ACC112 (cell line): ENCODE measurements around the gene DDX50.
A peak's percentile ranks its signal among the peaks of the same experiment; 100 is the strongest.

ENCODE experiments used
- H2AFZ ChIP-seq: fragments of 200-600 bp; sonication (generic); one replicate; pipeline ENCODE4 v1.6.0; 2017; ENCODE audit warnings: antibody characterized with exemption, low read length; ENCODE audit not compliant: unreplicated experiment
- H3K27ac ChIP-seq: fragments of 200-600 bp; sonication (generic); 2 replicates; pipeline ENCODE4 v1.5.1; 2014; ENCODE audit warnings: low read depth, mild to moderate bottlenecking, antibody characterized with exemption, low read length, moderate library complexity
- H3K27me3 ChIP-seq: fragments of 200-600 bp; sonication (generic); 2 replicates; pipeline ENCODE4 v1.6.1; 2014; ENCODE audit warnings: mild to moderate bottlenecking, antibody characterized with exemption, low read length, moderate library complexity, mixed read lengths; ENCODE audit not compliant: insufficient read depth
- H3K36me3 ChIP-seq: fragments of 200-600 bp; sonication (generic); 2 replicates; pipeline ENCODE4 v1.6.1; 2016; ENCODE audit warnings: mild to moderate bottlenecking, antibody characterized with exemption, low read length, moderate library complexity, mixed read lengths; ENCODE audit not compliant: insufficient read depth
- H3K4me1 ChIP-seq: fragments of 200-600 bp; sonication (generic); one replicate; pipeline ENCODE4 v1.6.1; 2016; ENCODE audit warnings: low read length, mixed read lengths; ENCODE audit not compliant: insufficient read depth, unreplicated experiment, control insufficient read depth
- H3K4me3 ChIP-seq: fragments of 200-600 bp; sonication (generic); 2 replicates; pipeline ENCODE4 v1.5.1; 2014; ENCODE audit warnings: mild to moderate bottlenecking, low read depth, low read length
- H3K79me2 ChIP-seq: fragments of 200-600 bp; sonication (generic); one replicate; pipeline ENCODE4 v1.6.0; 2016; ENCODE audit warnings: low read length; ENCODE audit not compliant: control insufficient read depth, unreplicated experiment, insufficient read depth

The DDX50 gene

DNA sequence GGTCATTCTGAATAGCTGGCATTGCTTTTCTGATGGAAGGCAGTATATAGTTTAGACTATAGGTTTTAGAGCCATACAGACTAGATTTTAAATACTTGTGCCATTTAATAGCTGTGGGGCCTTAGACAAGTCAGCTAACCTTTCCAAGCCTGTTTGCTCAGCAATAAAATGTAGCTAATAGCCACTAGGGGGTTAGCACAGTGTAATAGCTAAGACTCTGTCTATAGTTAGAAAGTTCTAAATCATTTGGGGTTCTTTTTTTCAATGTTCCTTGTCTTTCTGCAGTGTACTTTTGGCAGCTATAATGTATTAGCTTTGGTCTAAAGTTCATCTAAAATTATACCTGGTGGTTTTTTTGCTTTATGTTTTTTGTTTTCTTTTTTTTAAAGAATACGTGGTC is 80.0 kb downstream of the DDX50 start:
- H3K36me3 ChIP-seq, result peaks cover 50% of the 10 kb centered on the region
- H3K27ac ChIP-seq, result no peak overlapping the region
- H3K27me3 ChIP-seq, result no peaks in the 10 kb centered on the region
- no peak overlapping the region for H3K4me3 ChIP-seq
- H2AFZ ChIP-seq, result no peak overlapping the region
- H3K79me2 ChIP-seq, result peaks cover 3% of the 10 kb centered on the region
- no peaks in the 10 kb centered on the region for H3K4me1 ChIP-seq

DNA sequence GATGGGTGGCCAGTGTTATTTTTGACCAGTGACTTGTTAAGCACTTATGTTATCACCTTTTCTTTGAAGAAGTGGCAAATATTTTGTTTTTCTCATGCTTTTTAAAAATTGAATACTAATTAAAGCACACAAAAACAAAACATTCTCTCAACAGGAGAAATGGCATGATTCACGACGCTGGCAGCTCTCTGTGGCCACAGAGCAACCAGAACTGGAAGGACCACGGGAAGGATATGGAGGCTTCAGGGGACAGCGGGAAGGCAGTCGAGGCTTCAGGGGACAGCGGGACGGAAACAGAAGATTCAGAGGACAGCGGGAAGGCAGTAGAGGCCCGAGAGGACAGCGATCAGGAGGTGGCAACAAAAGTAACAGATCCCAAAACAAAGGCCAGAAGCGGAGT is 81.3 kb downstream of the DDX50 start:
- H3K36me3 ChIP-seq, result peaks cover 49% of the 10 kb centered on the region
- no peaks in the 10 kb centered on the region for H3K27me3 ChIP-seq
- peaks cover 3% of the 10 kb centered on the region for H3K79me2 ChIP-seq
- no peaks in the 10 kb centered on the region for H3K4me1 ChIP-seq
- H3K27ac ChIP-seq, result no peak overlapping the region
- no peak overlapping the region for H2AFZ ChIP-seq
- no peak overlapping the region for H3K4me3 ChIP-seq

DNA sequence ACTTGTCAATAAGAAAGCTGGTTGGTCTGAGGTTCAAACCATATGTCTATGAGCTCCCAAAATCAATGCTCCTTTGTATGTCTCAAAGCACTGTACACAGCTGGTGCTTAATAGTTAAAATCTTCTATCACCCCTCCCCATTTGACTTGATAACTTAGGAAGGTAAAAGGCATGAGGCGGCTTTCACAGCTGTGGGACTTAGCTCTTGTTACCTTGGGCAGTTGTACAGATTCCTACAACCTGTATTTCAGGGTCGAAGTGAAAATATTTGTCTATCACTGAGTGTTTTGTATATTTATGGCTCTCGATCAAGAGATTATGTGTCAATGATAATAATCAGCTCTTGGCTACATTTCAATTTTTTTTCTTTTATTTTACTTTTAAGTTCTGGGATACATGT is 86.5 kb downstream of the DDX50 start:
- Histone ChIP-seq H3K79me2 (peaks cover 40% of the 10 kb centered on the region), H3K27me3 (no peaks in the 10 kb centered on the region), H2AFZ (no peak overlapping the region), H3K36me3 (peaks cover 20% of the 10 kb centered on the region), H3K27ac (no peak overlapping the region), H3K4me3 (no peak overlapping the region), H3K4me1 (peaks cover 28% of the 10 kb centered on the region)

DNA sequence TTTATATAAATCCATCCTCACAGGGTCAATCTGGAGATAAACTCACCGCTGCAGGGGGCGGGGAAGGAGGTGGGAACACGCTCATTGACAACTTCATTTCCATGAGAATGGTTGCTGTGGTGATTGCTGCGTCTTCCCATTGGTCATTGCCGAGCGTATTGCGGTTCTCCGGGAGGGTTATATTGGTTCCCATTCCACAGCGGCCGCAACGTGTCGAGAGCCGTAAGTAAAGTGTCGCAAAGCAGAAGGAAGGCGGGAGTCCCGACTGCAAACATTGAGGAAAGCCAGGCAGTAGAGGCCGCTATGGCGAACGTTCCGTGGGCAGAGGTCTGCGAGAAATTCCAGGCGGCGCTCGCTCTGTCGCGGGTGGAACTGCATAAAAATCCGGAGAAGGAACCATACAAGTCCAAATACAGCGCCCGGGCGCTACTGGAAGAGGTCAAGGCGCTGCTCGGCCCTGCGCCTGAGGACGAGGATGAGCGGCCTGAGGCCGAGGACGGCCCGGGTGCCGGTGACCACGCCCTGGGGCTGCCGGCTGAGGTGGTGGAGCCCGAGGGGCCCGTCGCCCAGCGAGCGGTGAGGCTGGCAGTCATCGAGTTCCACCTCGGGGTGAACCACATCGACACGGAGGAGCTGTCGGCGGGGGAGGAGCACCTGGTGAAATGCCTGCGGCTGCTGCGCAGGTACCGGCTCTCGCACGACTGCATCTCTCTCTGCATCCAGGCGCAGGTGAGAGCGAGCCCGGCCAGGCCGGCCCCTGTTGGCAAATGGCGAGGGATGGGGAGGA is 87.6 kb downstream of the DDX50 start, which contains the start of gene KIFBP:
Gene KIFBP, plus strand, starts transcription at position 274 of the 787 bp plus-strand sequence. Its CDS starts 30 bp downstream, at position 304.
- Histone ChIP-seq H3K36me3 (peaks cover 14% of the 10 kb centered on the region), H3K27me3 (no peaks in the 10 kb centered on the region), H3K79me2 (peaks cover 51% of the 10 kb centered on the region), H3K4me1 (peaks cover 37% of the 10 kb centered on the region), H3K27ac (peak within 1 kb of the TSS; percentile 55), H3K4me3 (peak within 1 kb of the TSS; percentile 97), H2AFZ (peak within 1 kb of the TSS; percentile 84)

DNA sequence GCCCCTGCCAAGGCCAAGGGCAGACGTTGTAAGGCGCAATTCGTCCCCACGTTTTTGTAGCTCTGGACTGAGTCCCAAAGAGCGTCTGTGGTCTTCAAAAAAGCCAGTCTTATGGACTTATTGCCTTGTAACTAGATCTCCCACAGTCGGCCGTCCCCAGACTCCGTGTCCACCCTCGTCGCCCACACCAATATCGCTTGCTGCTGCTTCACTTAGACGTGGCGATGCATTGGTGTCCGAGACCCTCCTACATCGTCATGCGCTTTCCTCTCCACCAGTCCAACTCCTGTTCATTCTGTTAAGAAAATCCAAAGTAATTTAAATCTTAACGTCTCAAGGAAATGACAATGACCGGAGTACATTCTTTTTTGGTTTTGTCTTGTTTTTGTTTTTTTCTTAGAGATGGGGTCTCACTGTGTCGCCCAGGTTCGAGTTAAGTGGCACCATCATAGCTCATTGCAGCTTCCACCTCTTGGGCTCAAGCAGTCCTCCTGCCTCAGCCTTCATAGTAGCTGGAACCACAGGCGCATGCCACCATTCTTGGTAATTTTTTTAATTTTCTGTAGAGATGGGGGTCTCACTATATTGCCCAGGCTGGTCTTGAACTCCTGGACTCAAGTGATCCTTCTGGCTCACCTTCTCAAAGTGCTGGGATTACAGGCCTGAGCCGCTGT is 88.3 kb downstream of the DDX50 start:
- Histone ChIP-seq H3K27ac (peak overlapping the region; percentile 55; the same call in 1 of the 2 replicates), H3K4me1 (peaks cover 39% of the 10 kb centered on the region), H2AFZ (peak overlapping the region; percentile 84), H3K4me3 (peak overlapping the region; percentile 97), H3K79me2 (peaks cover 56% of the 10 kb centered on the region), H3K36me3 (peaks cover 9% of the 10 kb centered on the region), H3K27me3 (no peaks in the 10 kb centered on the region)

DNA sequence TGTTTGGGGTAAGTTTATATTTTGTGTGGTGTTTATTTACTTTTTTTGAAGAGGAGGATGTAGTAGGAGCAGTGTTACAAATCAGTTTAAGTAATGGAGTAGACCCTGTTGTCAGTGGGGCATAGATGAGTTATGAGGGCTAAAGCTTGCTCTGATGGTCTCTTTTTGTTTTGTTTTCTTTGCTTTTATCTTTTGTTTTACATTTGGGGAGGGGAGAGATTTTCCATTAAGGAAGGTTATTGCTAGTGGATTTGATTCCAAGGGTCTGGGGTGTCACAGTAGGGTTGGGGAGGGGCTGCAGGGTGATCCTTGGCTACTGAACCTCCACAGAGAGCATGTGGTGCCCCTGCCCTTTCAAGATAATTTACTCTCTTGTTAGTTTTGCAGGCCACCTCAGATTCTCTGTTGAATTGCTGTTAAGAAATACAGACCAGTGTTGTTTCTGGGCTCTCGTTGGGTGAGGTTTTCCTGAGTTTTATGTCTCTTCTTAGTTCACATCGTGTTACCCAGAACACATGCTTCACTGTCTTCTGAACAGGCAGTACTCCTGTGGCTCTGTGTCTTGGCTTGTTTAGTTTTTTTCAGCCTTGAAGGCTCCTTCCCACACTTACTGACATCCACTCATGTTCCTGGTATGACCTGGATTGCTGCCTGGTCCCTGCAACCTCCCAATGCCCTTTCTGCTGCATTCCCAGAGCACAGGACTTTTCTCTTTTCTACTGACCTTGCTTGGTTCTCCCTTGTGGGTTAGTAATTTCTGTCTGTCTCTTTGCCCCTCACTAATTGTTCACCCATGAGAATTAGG is 91.7 kb downstream of the DDX50 start:
- peak overlapping the region; percentile 38 for H3K4me3 ChIP-seq
- H3K4me1 ChIP-seq, result peaks cover 47% of the 10 kb centered on the region
- H3K36me3 ChIP-seq, result peaks cover 4% of the 10 kb centered on the region; the same call in 1 of the 2 replicates
- no peaks in the 10 kb centered on the region for H3K27me3 ChIP-seq
- H2AFZ ChIP-seq, result no peak overlapping the region
- peaks cover 85% of the 10 kb centered on the region for H3K79me2 ChIP-seq
- peak overlapping the region; percentile 71 for H3K27ac ChIP-seq
